ENCODE data around the gene XYLB.

Gene XYLB

GRCh38 chr3:38454884-38455638, 108.5 kb downstream of the XYLB start:
- no peaks in the 10 kb centered on the region for H3K79me2 ChIP-seq (ENCODE audit: insufficient read depth, low read depth)
- H3K9ac ChIP-seq: peak overlapping the region; percentile 77; the same call in 1 of the 2 replicates

GRCh38 chr3:38455639-38456430, 109.2 kb downstream of the XYLB start:
- Histone ChIP-seq H2AFZ (ENCODE audit: low read depth) (peak overlapping the region; percentile 30), H3K4me2 (peak overlapping the region; percentile 45), H3K9ac (no peak overlapping the region; the same call in 1 of the 2 replicates), H3K4me3 (IDR thresholded peaks at IDR 0.05; ENCODE audit: insufficient read depth, low read depth, low read length) (no peak overlapping the region), H3K27ac (no peak overlapping the region), H3K27me3 (ENCODE audit: insufficient read depth, low read depth) (no peaks in the 10 kb centered on the region), H4K20me1 (ENCODE audit: insufficient read depth) (no peaks in the 10 kb centered on the region), H3K36me3 (ENCODE audit: insufficient read depth) (no peaks in the 10 kb centered on the region), H3K4me1 (ENCODE audit: low read depth, poor library complexity, severe bottlenecking) (peaks cover 3% of the 10 kb centered on the region), H3K79me2 (ENCODE audit: insufficient read depth, low read depth) (no peaks in the 10 kb centered on the region)
- TF ChIP-seq CTCF (conservative IDR thresholded peaks at IDR 0.05; ENCODE audit: low read depth, low read length): no peak

More at GRCh38 chr3:38454884-38455638, 108.5 kb downstream of the XYLB start:
- Histone ChIP-seq H3K4me2 (peak overlapping the region; percentile 45), H3K36me3 (ENCODE audit: insufficient read depth) (no peaks in the 10 kb centered on the region), H4K20me1 (ENCODE audit: insufficient read depth) (no peaks in the 10 kb centered on the region), H3K4me3 (IDR thresholded peaks at IDR 0.05; ENCODE audit: insufficient read depth, low read depth, low read length) (no peak overlapping the region), H3K27ac (no peak overlapping the region), H3K4me1 (ENCODE audit: low read depth, poor library complexity, severe bottlenecking) (peaks cover 3% of the 10 kb centered on the region), H2AFZ (ENCODE audit: low read depth) (peak overlapping the region; percentile 67), H3K27me3 (ENCODE audit: insufficient read depth, low read depth) (no peaks in the 10 kb centered on the region)
- no peak for TF ChIP-seq CTCF (conservative IDR thresholded peaks at IDR 0.05; ENCODE audit: low read depth, low read length)

- H4K20me1 ChIP-seq (ENCODE audit: insufficient read depth): no peaks in the 10 kb centered on the region
- no peak overlapping the region for H3K9ac ChIP-seq
- no peaks in the 10 kb centered on the region for H3K79me2 ChIP-seq (ENCODE audit: insufficient read depth, low read depth)
- no peaks in the 10 kb centered on the region for H3K36me3 ChIP-seq (ENCODE audit: insufficient read depth)
- no peak overlapping the region for H3K4me2 ChIP-seq
- no peaks in the 10 kb centered on the region for H3K27me3 ChIP-seq (ENCODE audit: insufficient read depth, low read depth)
- no peak for TF ChIP-seq CTCF (conservative IDR thresholded peaks at IDR 0.05; ENCODE audit: low read depth, low read length)
- H3K4me1 ChIP-seq (ENCODE audit: low read depth, poor library complexity, severe bottlenecking): peaks cover 3% of the 10 kb centered on the region
- H3K27ac ChIP-seq: no peak overlapping the region
- no peak overlapping the region for H3K4me3 ChIP-seq (IDR thresholded peaks at IDR 0.05; ENCODE audit: insufficient read depth, low read depth, low read length)
- no peak overlapping the region for H2AFZ ChIP-seq (ENCODE audit: low read depth)
These were observed 110.8 kb downstream of the XYLB start for GRCh38 chr3:38457111-38458003.

- no peak overlapping the region for H3K27ac ChIP-seq
- H3K79me2 ChIP-seq (ENCODE audit: insufficient read depth, low read depth): no peaks in the 10 kb centered on the region
- H3K9ac ChIP-seq: no peak overlapping the region
- no peaks in the 10 kb centered on the region for H3K4me1 ChIP-seq (ENCODE audit: low read depth, poor library complexity, severe bottlenecking)
- no peaks in the 10 kb centered on the region for H3K27me3 ChIP-seq (ENCODE audit: insufficient read depth, low read depth)
- no peaks in the 10 kb centered on the region for H4K20me1 ChIP-seq (ENCODE audit: insufficient read depth)
- H3K36me3 ChIP-seq (ENCODE audit: insufficient read depth): no peaks in the 10 kb centered on the region
- H3K4me2 ChIP-seq: no peak overlapping the region
- no peak overlapping the region for H3K4me3 ChIP-seq (IDR thresholded peaks at IDR 0.05; ENCODE audit: insufficient read depth, low read depth, low read length)
- H2AFZ ChIP-seq (ENCODE audit: low read depth): no peak overlapping the region
- TF ChIP-seq CTCF (conservative IDR thresholded peaks at IDR 0.05; ENCODE audit: low read depth, low read length): no peak
These were observed 112.4 kb downstream of the XYLB start for GRCh38 chr3:38458796-38459498.

Measured in KMS-11 (cell line).